Measurements from ENCODE around the gene EIF4G3. TPM values are rescaled to one million over a fixed set of nuclear protein-coding genes. Genes with fewer than 3 reads are reported as not detected.

EIF4G3 gene
- total and polyA plus RNA-seq, 2 donors (not counting 1 experiment from before 2014, with no cell fraction given), result 33.6 to 76.0 TPM

DNA sequence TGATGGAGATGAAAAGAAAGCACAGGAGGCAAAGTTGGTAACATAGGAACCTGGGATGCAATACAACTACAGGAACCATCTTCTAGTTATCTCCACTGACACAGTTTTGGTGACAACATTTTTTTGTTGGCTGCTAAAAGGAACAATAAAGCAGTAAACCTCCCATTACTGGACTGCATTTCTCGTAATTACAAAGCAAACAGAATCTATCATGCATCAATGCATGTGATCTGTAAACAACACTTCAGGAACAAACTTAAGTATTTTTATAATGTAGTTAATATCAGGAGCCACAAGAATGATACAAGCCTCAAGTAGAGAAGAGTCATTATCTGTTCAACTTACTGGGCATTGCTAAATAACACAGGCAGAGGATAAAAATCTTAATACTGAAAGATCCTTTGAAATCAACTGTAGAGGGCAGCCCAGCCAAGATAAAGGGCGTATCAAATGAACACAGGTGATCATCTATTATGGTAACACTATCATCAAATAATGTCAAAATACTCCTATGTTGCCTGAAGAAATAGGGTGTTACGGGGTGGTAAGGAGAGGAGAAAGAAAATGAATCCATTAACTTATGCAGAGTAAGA lies 193.3 kb downstream of the EIF4G3 start:
- Histone ChIP-seq H3K27ac (ENCODE audit: low read length in 2 of 2) (no peak overlapping the region), H2AFZ (ENCODE audit: insufficient read depth, low read depth, low read length, poor library complexity, severe bottlenecking) (no peak overlapping the region), H3K4me2 (replicated peaks; ENCODE audit: low read depth, low read length, poor library complexity, severe bottlenecking) (no peak overlapping the region), H3K36me3 (replicated peaks in 1 of 2; ENCODE audit: control extremely low read depth in 1 of 2, control insufficient read depth in 1 of 2, extremely low read depth in 1 of 2, insufficient read depth in 2 of 2, low read length in 1 of 2) (peaks cover under 1 to 8% of the 10 kb centered on the region in 2 experiments), H3K4me1 (ENCODE audit: control insufficient read depth in 2 of 2, insufficient read depth in 2 of 2, low read length in 2 of 2) (no peaks in the 10 kb centered on the region), H3K4me3 (ENCODE audit: control extremely low read depth in 1 of 5, extremely low read depth in 1 of 5, insufficient read depth in 1 of 5, low read depth in 2 of 5, low read length in 4 of 5) (no peak overlapping the region), H3K79me2 (ENCODE audit: control insufficient read depth, insufficient read depth, low read length) (peaks cover 4% of the 10 kb centered on the region), H3K9ac (ENCODE audit: low read length) (no peak overlapping the region), H3K27me3 (replicated peaks in 1 of 4; ENCODE audit: control extremely low read depth in 1 of 4, control insufficient read depth in 3 of 4, insufficient read depth in 4 of 4, low read length in 3 of 4) (no peaks in the 10 kb centered on the region), H3K9me3 (ENCODE audit: control extremely low read depth in 1 of 3, control insufficient read depth in 2 of 3, insufficient read depth in 1 of 3, low read length in 2 of 3) (no peaks in the 10 kb centered on the region), H4K20me1 (ENCODE audit: control insufficient read depth, insufficient read depth, low read length, poor library complexity, severe bottlenecking) (no peaks in the 10 kb centered on the region)
- ATAC-seq (ENCODE audit: low read depth), result no peak
- H3K4me1 Mint-ChIP-seq, result no peaks in the 10 kb centered on the region
- CTCF ChIA-PET, result interaction anchor here (0.7 to 6.5 kb wide), 3 partner anchors 39 to 264 kb away, joined by 3 to 94 read pairs (median 3); no protein-coding TSS in a partner anchor
- intact Hi-C loops (cut with micrococcal nuclease), result no loop called here
- no peak overlapping the region for H3K4me3 Mint-ChIP-seq
- no peak for TF ChIP-seq EZH2 (IDR thresholded peaks at IDR 0.05; ENCODE audit: borderline replicate concordance, insufficient read depth, low read depth, low read length, poor library complexity, severe bottlenecking)
- TF ChIP-seq, protein P1, sequence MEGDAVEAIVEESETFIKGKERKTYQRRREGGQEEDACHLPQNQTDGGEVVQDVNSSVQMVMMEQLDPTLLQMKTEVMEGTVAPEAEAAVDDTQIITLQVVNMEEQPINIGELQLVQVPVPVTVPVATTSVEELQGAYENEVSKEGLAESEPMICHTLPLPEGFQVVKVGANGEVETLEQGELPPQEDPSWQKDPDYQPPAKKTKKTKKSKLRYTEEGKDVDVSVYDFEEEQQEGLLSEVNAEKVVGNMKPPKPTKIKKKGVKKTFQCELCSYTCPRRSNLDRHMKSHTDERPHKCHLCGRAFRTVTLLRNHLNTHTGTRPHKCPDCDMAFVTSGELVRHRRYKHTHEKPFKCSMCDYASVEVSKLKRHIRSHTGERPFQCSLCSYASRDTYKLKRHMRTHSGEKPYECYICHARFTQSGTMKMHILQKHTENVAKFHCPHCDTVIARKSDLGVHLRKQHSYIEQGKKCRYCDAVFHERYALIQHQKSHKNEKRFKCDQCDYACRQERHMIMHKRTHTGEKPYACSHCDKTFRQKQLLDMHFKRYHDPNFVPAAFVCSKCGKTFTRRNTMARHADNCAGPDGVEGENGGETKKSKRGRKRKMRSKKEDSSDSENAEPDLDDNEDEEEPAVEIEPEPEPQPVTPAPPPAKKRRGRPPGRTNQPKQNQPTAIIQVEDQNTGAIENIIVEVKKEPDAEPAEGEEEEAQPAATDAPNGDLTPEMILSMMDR (IDR thresholded peaks at IDR 0.05), result no peak
- no peak overlapping the region for H3K27ac Mint-ChIP-seq
- H3K27me3 Mint-ChIP-seq, result no peaks in the 10 kb centered on the region
- no peak for DNase-seq
- POLR2A ChIA-PET, result no interaction called here
- no peaks in the 10 kb centered on the region for H3K9me3 Mint-ChIP-seq (ENCODE audit: insufficient read depth)
- no CpG with 5 or more reads among the region's 3 CpGs for WGBS (ENCODE audit: insufficient coverage)

DNA sequence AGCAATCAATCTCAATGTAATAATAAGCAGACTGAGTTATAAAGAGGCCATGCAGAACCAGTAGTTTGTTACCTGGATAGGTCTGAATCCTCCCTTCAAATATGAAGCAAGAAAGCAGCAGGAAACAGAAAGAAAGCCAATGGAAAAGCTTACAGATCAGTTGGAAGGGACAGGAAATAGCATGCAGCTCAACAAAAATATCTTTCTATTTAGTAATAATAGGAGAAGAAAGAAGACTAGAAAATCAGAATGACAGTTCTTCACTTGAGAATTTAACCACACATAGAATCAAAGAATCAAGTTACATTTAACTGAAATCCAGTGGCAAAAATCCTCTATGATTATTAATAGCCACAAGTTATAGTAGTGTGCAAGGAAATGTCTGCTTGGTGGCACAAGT lies 194.4 kb downstream of the EIF4G3 start:
- Mint-ChIP-seq H3K27ac (no peak overlapping the region), H3K9me3 (ENCODE audit: insufficient read depth) (no peaks in the 10 kb centered on the region), H3K27me3 (no peaks in the 10 kb centered on the region), H3K4me1 (no peaks in the 10 kb centered on the region), H3K4me3 (no peak overlapping the region)
- H3K4me1 ChIP-seq (ENCODE audit: control insufficient read depth in 2 of 2, insufficient read depth in 2 of 2, low read length in 2 of 2), result no peaks in the 10 kb centered on the region
- intact Hi-C loops (cut with micrococcal nuclease), result loop anchor here (1.0 kb wide), 1 partner anchor 213 kb away; no protein-coding TSS in a partner anchor
- no peaks in the 10 kb centered on the region for H3K9me3 ChIP-seq (ENCODE audit: control extremely low read depth in 1 of 3, control insufficient read depth in 2 of 3, insufficient read depth in 1 of 3, low read length in 2 of 3)
- H3K9ac ChIP-seq (ENCODE audit: low read length), result no peak overlapping the region
- ATAC-seq (ENCODE audit: low read depth), result no peak
- TF ChIP-seq, protein P1 (IDR thresholded peaks at IDR 0.05), result no peak
- TF ChIP-seq EZH2 (IDR thresholded peaks at IDR 0.05; ENCODE audit: borderline replicate concordance, insufficient read depth, low read depth, low read length, poor library complexity, severe bottlenecking), result no peak
- no peak overlapping the region for H3K4me2 ChIP-seq (replicated peaks; ENCODE audit: low read depth, low read length, poor library complexity, severe bottlenecking)
- H3K36me3 ChIP-seq (replicated peaks in 1 of 2; ENCODE audit: control extremely low read depth in 1 of 2, control insufficient read depth in 1 of 2, extremely low read depth in 1 of 2, insufficient read depth in 2 of 2, low read length in 1 of 2), result peaks cover 0 to 7% of the 10 kb centered on the region in 2 experiments
- POLR2A ChIA-PET, result no interaction called here
- H3K4me3 ChIP-seq (ENCODE audit: control extremely low read depth in 1 of 5, extremely low read depth in 1 of 5, insufficient read depth in 1 of 5, low read depth in 2 of 5, low read length in 4 of 5), result no peak overlapping the region
- H3K27ac ChIP-seq (ENCODE audit: low read length in 2 of 2), result peak overlapping the region in 1 of 2 donors; percentile 41
- no peaks in the 10 kb centered on the region for H3K27me3 ChIP-seq (replicated peaks in 1 of 4; ENCODE audit: control extremely low read depth in 1 of 4, control insufficient read depth in 3 of 4, insufficient read depth in 4 of 4, low read length in 3 of 4)
- H3K79me2 ChIP-seq (ENCODE audit: control insufficient read depth, insufficient read depth, low read length), result peaks cover 4% of the 10 kb centered on the region
- CTCF ChIA-PET, result interaction anchor here (0.6 to 6.5 kb wide), 3 partner anchors 40 to 213 kb away, joined by 3 to 94 read pairs (median 3); no protein-coding TSS in a partner anchor
- no peak for DNase-seq
- H2AFZ ChIP-seq (ENCODE audit: insufficient read depth, low read depth, low read length, poor library complexity, severe bottlenecking), result no peak overlapping the region
- H4K20me1 ChIP-seq (ENCODE audit: control insufficient read depth, insufficient read depth, low read length, poor library complexity, severe bottlenecking), result no peaks in the 10 kb centered on the region
